Coronary artery (tissue), 2 donors: ENCODE measurements around the gene GCNT2.

Experiments
- DNase-seq: peaks from one replicate; pipeline ENCODE4 v3.0.0-alpha.2; 2017; ENCODE audit warnings: low spot score
- H3K27ac ChIP-seq, 2 donors: fragments of 200-600 bp; sonication (generic); one replicate each; pipeline ENCODE4 v1.5.1; 2016 to 2019
- H3K4me3 ChIP-seq: fragments of 200-600 bp; sonication (generic); 2 replicates; pipeline ENCODE4 v1.5.1; 2016; ENCODE audit warnings: mild to moderate bottlenecking, moderate library complexity
- TF ChIP-seq, protein P1 (sequence below): fragments of 200-600 bp; sonication (generic); IDR thresholded peaks from one replicate; pipeline ENCODE4 v1.5.1; 2019; ENCODE audit warnings: antibody characterized with exemption

GCNT2 gene

DNA sequence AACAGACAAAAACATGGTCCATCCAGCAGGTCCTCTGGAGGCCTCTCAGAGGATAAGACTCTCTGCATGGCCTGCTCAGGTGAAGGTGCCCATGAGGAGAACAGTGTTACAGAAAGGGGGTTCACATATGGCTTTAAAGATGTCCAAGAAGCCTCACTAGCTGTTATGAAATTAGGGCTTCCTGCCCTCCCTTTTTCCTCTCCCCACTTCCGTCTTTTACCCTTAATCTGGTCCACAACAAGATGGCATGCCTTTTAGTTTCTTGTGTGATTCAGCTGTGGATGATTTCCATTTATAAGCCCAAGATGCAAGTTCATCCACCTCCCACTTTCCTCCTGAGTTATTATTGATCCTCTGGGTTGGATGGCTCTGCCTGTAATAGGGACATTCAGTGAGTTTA is 14.0 kb downstream of the GCNT2 start:
- TF ChIP-seq, protein P1, sequence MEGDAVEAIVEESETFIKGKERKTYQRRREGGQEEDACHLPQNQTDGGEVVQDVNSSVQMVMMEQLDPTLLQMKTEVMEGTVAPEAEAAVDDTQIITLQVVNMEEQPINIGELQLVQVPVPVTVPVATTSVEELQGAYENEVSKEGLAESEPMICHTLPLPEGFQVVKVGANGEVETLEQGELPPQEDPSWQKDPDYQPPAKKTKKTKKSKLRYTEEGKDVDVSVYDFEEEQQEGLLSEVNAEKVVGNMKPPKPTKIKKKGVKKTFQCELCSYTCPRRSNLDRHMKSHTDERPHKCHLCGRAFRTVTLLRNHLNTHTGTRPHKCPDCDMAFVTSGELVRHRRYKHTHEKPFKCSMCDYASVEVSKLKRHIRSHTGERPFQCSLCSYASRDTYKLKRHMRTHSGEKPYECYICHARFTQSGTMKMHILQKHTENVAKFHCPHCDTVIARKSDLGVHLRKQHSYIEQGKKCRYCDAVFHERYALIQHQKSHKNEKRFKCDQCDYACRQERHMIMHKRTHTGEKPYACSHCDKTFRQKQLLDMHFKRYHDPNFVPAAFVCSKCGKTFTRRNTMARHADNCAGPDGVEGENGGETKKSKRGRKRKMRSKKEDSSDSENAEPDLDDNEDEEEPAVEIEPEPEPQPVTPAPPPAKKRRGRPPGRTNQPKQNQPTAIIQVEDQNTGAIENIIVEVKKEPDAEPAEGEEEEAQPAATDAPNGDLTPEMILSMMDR = no peak
- no peak overlapping the region for H3K27ac ChIP-seq
- no peak for DNase-seq
- H3K4me3 ChIP-seq = no peak overlapping the region

DNA sequence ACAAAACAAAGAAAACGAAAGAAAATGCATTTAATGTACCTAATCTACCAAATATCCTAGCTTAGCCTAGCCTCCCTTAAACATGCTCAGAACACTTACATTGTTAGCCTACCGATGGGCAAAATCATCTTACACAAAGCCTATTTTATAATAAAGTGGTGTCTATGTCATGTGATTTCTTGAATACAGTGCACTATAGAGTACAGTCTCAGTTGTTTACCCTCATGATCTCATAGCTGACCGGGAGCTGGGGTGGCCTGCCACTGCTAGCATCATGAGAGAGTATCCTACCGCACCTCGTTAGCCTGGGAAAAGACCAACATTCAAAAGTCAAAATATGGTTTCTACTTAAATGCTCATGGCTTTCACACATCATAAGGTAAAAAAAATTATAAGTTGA is 16.6 kb downstream of the GCNT2 start:
- no peak overlapping the region for H3K27ac ChIP-seq
- TF ChIP-seq, protein P1 = no peak
- DNase-seq = no peak
- H3K4me3 ChIP-seq = no peak overlapping the region

DNA sequence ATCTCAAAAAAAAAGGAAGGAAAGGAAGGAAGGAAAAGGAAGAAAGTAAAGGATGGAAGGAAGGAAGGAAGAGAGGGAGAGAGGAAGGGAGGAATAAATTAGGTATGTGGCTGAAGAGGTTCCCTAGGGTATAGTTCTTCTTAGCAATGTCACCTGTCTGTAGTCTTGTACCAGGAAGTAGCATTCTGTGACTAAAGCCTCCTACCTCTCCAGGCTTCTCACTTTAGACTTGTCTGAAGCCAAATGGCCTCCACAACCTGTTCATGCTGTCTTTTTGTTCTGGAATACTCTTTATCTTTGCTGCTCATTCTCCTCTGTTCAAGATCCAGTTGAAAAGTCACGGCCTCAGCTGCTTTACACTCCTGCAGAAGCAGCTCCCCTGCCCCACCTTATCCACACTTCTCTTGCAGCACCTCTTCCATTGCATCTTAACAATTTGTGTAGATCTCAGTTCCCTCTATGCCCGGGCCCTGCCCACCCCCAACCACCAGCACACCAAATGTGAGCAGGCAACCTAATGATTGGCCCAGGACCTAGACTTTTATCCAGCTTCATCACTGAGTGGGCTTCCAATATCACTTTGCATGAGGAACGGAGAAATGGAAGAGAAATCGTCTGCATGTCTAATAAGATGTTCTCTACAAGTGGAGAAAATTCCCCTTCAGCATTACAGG is 19.1 kb downstream of the GCNT2 start:
- DNase-seq = no peak
- no peak overlapping the region for H3K27ac ChIP-seq
- H3K4me3 ChIP-seq = no peak overlapping the region
- TF ChIP-seq, protein P1 = no peak

DNA sequence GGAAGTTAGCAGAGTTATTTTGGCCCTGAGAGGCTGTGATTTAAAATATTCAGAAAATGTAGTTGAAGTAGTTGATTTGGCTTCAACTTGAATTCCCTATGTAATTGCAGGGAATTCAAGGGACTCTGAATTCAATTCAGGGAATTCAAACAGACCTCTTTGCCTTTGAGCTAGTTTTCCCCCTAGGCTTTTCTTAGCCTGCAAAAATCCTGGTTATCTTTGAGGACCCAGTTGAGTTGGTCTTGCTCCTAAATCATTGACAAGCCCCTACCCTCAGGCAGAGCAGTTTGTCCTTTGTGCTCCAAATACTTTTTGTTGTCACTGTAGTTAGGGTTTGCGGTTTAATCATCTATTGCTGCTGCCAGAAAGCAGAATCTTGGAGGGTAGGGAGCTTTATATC is 20.4 kb downstream of the GCNT2 start:
- no peak overlapping the region for H3K4me3 ChIP-seq
- H3K27ac ChIP-seq = no peak overlapping the region
- TF ChIP-seq, protein P1 = no peak
- no peak for DNase-seq

DNA sequence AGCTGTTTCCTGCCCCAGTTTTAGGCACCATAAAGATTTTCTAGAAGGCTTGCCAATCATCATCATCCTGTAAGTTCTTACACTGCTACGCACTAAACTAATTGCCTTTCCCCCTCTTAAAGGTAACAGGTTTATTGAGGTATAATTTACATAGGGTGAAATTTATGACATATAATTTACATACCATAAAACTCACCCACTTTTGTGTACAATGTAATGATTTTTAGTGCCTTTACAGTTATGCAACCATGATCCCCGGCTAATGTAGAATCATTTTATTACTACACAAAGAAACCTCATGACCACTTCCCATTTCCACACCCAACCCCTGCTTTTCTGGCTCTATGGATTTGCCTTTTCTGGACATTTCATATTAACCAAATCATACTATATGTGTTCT is 21.1 kb downstream of the GCNT2 start:
- TF ChIP-seq, protein P1 = no peak
- no peak overlapping the region for H3K27ac ChIP-seq
- H3K4me3 ChIP-seq = no peak overlapping the region
- no peak for DNase-seq

DNA sequence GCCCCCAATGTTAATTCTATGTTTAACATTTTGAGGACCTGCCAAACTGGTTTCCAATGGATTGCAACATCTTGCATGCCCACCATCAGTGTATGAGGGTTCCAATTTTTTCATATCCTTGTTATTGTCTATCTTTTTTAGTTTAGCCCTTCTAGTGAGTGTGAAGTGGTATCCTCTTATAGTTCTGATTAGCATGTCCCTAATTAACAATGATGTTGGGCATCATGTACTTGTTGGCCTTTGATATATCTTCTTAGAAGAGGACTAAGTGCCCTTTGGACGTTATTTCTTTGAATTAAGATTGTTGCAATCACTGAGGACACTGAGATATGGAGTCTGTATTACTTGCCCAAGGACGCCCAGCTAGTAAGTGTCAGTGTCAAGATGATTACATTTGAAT is 22.3 kb downstream of the GCNT2 start:
- no peak overlapping the region for H3K4me3 ChIP-seq
- DNase-seq = no peak
- TF ChIP-seq, protein P1 = no peak
- H3K27ac ChIP-seq = no peak overlapping the region

DNA sequence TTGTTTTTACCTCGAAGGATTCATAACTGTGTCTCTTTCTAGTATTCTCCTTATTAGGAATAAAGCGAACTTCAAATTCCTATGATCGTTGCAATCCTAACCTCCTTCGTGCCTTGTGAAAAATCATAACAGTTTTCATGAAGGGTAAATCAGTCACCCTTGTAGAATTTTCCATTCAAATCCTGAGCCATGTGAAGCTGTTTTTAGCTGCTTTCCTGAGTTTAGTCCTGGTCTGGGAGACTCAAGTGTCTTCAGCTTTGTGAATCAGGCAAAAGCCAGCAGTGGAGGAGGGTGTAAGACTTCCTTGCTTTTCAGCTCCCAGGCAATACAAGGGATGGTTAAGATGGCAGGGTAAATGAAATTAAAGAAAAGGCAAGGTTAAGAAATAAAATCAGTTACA is 24.3 kb downstream of the GCNT2 start:
- TF ChIP-seq, protein P1 = no peak
- H3K4me3 ChIP-seq = no peak overlapping the region
- DNase-seq = no peak
- no peak overlapping the region for H3K27ac ChIP-seq
